ENCODE measurements around the gene FCRL1.

FCRL1 gene

GRCh38 chr1:157830887-157831286 is 11.0 kb upstream of the FCRL1 start:
- no peak for DNase-seq (ENCODE audit: extremely low read depth, low read depth)
- TF ChIP-seq CTCF (IDR thresholded peaks at IDR 0.05; ENCODE audit: low read depth, low read length): no peak

- DNase-seq (ENCODE audit: extremely low read depth, low read depth): no peak
- no peak for TF ChIP-seq CTCF (IDR thresholded peaks at IDR 0.05; ENCODE audit: low read depth, low read length)
Measured at GRCh38 chr1:157829711-157830110, 9.8 kb upstream of the FCRL1 start.

GRCh38 chr1:157829210-157829609 is 9.3 kb upstream of the FCRL1 start:
- no peak for DNase-seq (ENCODE audit: extremely low read depth, low read depth)
- no peak for TF ChIP-seq CTCF (IDR thresholded peaks at IDR 0.05; ENCODE audit: low read depth, low read length)

GRCh38 chr1:157820299-157820698 is 379 bp upstream of the FCRL1 start:
- TF ChIP-seq CTCF (IDR thresholded peaks at IDR 0.05; ENCODE audit: low read depth, low read length): no peak
- no peak for DNase-seq (ENCODE audit: extremely low read depth, low read depth)

GRCh38 chr1:157819215-157819614 is 705 bp downstream of the FCRL1 start:
- TF ChIP-seq CTCF (IDR thresholded peaks at IDR 0.05; ENCODE audit: low read depth, low read length): no peak
- DNase-seq (ENCODE audit: extremely low read depth, low read depth): no peak

GRCh38 chr1:157813269-157813668 is 6.7 kb downstream of the FCRL1 start:
- no peak for DNase-seq (ENCODE audit: extremely low read depth, low read depth)
- no peak for TF ChIP-seq CTCF (IDR thresholded peaks at IDR 0.05; ENCODE audit: low read depth, low read length)

- TF ChIP-seq CTCF (IDR thresholded peaks at IDR 0.05; ENCODE audit: low read depth, low read length): no peak
- no peak for DNase-seq (ENCODE audit: extremely low read depth, low read depth)
Measured at GRCh38 chr1:157806431-157807149, 13.3 kb downstream of the FCRL1 start.

Measured in AG09319 (cell line).